Mesangial cell (primary cell): ENCODE data around the gene SCNN1A. TPM values are rescaled to one million over a fixed set of nuclear protein-coding genes. Genes with fewer than 3 reads are reported as not detected.

Experiments
- total RNA-seq: library from RNA; depleted of rRNA; stranded (reverse); fragments of >200 nt; gene quantifications from 2 replicates; pipeline ENCODE4 v1.2.3, GENCODE V29; 2015

Gene SCNN1A
- 5.9 and 63.5 TPM in 2 replicates for total RNA-seq

DNA sequence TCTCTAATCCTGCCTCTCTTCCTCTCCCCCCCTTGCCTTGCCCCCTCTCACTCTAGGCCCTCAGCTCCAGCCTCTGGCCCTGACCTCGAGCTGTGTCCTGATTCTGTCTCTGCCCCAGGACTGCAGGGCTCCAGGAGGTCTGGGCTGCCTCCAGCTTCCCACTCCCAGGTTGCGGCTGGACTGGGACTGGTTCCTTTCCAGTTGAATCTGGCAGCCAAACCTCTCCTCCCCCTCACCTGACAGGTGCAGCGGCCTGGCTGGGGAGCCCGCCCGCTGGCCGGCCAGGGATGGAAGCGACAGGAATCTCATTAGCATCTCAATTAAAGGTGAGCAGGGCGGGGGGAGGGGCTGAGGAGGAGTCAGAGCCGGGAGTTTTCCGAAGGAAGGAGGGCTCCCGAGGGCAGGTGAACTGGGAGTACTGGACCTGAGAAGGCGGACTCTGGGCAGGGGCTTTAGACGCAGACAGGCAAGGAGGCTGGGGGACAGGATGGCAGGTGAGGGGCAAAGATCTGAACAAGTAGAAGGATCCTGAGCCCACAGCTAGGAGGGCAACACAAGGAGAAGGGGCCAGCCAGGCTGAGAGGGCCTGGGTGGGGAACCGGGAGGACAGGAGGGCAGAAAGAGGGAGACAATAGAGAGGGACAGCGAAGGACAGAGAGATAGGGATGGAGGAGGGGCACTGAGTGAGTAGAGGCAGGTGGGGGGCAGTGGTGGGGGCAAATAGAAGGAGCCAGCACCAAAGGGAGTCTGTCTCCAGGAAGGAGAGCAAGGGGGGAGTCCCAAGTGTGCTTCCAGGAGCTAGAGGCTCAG, at the start of gene SCNN1A:
SCNN1A (minus strand) TSS at position 295 of the 810 bp plus-strand sequence. CDS start 780 bp downstream, outside the sequence.

DNA sequence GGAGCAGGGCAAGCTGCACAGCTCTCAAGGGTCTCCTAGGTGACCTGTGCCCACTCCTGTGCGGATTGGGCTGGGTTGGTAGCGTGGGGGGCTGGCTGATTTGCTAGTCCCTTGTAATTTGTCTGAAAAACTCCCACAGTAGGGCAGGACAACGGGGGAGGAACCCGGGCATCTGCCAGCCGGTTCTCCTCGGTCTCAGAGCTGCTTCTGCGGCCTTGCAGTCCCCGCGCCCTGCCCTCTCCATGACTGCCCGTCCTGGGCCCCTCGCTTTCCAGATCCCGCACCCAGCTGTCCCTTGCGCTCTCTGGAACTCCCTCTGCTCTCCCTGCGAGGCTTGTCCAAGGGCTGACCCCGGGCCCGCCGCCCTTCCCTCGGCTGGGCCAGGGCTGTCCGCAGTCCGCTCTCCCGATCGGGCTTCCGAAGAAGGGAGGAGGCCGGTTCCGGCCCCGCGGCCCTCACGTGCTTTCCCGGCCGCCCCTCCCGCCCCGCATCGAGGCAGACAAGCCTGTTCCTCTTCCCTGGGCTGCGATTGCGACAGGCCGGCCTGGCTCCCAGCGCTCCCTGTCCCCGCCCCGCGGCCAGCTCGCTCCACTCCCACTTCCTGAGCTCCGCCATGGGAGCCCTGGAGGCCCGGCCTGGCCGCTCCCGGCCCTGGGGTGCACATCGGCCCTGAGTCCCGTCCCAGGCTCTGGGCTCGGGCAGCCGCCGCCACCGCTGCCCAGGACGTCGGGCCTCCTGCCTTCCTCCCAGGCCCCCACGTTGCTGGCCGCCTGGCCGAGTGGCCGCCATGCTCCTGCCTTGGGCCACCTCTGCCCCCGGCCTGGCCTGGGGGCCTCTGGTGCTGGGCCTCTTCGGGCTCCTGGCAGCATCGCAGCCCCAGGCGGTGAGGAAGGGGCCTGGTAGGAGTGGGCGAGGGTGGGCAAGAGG, 8.5 kb upstream of the SCNN1A start, which contains the start of gene LTBR:
LTBR (plus strand) TSS at position 591 of the 927 bp plus-strand sequence; CDS start at position 788, 197 bp downstream.

DNA sequence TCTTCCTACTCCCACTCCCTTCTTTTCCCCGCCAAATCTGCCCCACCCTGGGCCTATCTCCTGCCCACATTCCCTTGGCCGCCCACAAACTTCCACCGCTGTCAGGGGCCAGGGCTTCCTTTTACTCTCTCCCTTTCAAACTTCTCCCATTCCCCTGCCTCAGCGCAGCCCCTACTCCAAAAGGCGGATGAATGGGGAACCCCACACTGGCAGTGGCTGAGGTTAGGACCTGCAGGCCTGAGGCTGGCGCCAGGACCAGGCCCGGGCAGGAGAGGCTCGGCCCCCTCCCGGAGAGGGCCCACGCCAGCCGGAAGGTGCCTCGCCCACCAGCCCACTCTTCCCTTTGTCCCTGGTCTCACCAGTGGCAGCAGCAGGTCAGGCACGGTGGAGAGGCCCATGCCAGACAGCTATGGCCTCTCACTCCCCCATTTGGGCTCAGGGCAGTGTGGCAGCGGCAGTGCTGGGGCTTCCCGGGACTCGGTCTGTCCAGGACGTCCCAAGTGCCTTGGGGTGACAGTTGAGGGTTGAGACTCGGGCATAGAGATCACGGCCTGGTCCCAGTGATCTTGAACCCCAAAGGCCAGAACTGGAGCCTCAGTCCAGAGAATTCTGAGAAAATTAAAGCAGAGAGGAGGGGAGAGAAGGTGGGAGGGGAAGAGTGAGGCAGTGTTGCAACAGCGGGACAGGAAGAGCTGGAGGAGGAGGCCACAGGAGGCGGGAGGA, 33.8 kb downstream of the SCNN1A start, which contains the start of gene TNFRSF1A:
TNFRSF1A (minus strand) TSS at position 660 of the 723 bp plus-strand sequence; CDS start at position 398, 262 bp downstream.

Other genes with a start within 250 kb of the SCNN1A start
- 119 and 165 TPM in 2 replicates for gene CD9, start 175.2 kb downstream of the SCNN1A start, total RNA-seq
- gene PLEKHG6, start 64.9 kb downstream of the SCNN1A start, total RNA-seq = 0.65 and 1.3 TPM in 2 replicates
- 219 and 360 TPM in 2 replicates for gene TNFRSF1A, start 33.5 kb downstream of the SCNN1A start, total RNA-seq
- gene LTBR, start 8.6 kb upstream of the SCNN1A start, total RNA-seq = 89.3 and 169 TPM in 2 replicates
- gene CD27, start 69.4 kb upstream of the SCNN1A start, total RNA-seq = 0.51 TPM in 1 of 2 replicates, not detected in the other
- gene TAPBPL, start 76.5 kb upstream of the SCNN1A start, total RNA-seq = 11.4 and 21.4 TPM in 2 replicates
- 3.1 and 7.0 TPM in 2 replicates for gene VAMP1, start 95.1 kb upstream of the SCNN1A start, total RNA-seq
- 39.6 and 73.5 TPM in 2 replicates for gene MRPL51, start 117.7 kb upstream of the SCNN1A start, total RNA-seq
- 42.2 and 227 TPM in 2 replicates for gene NCAPD2, start 118.5 kb upstream of the SCNN1A start, total RNA-seq
- 5,203 and 7,437 TPM in 2 replicates for gene GAPDH, start 159.0 kb upstream of the SCNN1A start, total RNA-seq
- 8.1 and 13.4 TPM in 2 replicates for gene IFFO1, start 180.5 kb upstream of the SCNN1A start, total RNA-seq
- 28.6 and 36.3 TPM in 2 replicates for gene NOP2, start 192.7 kb upstream of the SCNN1A start, total RNA-seq
- gene CHD4, start 231.8 kb upstream of the SCNN1A start, total RNA-seq = 236 and 412 TPM in 2 replicates